DLD1 (cell line): ENCODE measurements around the gene PDE1C.
"Not testable (repeated sequence)": the region's sequence is repeated elsewhere in the genome, so short reads cannot be mapped to it uniquely, and the experiment has no call there.

ENCODE experiments used
- in situ Hi-C: cut with HindIII; loops from 2 replicates; pipeline ENCODE4 v1.10.0; 2017; ENCODE audit warnings: low sequenced_read_pairs

The PDE1C gene

DNA sequence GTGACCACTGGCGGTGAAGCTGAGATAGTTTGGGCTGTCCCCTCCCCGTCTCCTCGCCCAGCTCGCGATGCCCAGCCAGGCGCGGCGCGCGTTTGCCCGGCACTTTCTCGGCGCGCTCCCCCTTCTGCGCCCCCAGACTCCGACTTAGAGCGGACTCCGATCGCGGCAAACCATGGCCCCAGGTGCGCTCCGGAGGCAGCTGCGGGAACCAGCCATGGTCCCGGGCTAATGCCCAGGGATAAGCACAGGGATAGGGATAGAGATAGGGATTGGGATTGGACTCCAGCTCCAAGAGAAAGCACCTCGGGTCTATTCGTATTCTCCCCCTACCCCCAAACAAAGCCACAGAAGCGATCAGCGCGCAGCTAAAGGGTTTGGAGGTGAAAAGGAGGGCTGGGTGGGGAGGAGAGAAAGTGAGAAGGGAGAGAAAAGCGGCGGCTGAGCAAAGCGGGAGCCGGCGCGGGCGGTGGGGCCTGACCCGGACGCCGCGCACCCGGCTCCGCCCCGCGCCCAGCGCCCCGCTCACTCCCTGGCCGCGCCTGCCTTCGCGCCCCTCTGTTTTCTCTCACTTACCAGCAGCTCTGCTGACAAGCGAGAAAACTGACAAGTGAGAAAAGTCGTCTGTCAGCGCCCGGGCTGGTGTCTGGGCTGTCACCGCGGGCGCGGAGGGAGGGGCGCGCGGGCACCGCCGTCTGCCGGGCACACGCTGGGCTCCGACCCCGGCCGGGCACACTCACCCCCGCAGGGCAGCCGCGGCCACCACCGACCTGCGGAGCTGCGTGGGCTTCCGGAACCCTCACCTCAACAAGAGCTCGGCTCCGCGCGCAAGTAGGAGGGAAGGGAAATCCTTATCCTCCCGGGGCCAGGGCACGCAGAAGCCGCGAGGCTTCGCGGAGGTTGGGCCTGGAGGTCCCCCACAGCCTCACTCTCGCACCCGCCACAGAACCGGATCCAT, at the start of gene PDE1C:
TSS of gene PDE1C (minus strand) at position 2 of the 955 bp plus-strand sequence.
- in situ Hi-C loops: no loop called here

DNA sequence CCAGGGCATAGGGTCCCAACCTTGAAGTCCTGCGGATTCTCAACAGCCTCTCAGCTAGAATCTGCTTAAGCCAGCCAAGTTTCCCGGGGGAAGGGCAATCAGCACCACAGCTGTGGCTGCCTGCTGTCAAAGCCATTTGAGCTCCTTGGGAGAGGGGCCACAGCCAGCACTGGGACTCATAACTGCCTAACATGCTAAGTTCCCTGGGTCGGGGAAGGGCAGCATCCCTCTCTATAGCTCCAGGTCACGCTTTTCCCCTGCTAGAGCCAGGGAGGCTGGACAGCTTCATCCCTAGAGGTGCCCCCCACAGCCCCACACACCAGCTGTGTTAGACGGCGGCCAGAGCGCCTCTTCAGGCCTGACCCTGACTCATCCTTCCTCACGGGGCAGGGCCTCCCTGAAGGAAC, 49.6 kb upstream of the PDE1C start:
- in situ Hi-C loops: no loop called here

DNA sequence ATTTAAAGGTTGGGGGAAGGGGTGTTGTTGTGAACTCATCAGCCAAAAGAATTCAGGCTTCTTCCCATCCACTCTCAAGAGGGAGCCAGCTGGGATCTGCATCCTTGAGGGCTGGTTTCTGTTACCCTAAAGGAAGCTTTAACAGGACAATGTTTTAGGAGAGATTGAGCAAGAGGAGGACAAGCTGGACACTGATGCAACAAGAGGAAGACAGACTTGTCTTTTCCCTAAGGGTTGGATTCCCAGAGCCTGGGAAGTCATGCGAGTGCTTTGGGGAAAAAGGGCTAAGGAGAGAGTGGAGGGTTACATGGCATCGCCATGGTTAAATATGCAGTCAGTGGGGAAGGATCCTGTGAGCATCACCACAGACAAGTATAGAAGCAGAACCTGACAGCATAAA, 47.6 kb upstream of the PDE1C start:
- in situ Hi-C loops: no loop called here

DNA sequence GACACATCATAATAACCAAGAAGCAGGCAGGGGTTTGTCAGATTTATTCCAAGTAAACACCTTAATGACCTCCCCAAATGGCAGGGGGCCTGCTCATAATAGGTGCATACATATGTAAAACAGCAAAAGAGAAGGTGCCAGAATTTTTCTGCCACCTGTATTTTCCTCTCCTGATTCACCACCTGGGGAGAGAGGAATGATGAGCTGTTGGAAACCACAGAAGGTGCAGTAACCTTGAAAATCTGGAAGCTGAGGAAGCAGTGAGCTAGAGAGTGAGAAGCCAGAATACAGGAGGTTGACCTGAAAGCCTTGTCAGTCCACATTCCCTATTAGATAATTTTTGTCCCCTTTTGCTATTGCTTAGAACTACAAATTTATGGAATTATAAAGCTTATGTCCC, 46.2 kb upstream of the PDE1C start:
- in situ Hi-C loops: no loop called here

DNA sequence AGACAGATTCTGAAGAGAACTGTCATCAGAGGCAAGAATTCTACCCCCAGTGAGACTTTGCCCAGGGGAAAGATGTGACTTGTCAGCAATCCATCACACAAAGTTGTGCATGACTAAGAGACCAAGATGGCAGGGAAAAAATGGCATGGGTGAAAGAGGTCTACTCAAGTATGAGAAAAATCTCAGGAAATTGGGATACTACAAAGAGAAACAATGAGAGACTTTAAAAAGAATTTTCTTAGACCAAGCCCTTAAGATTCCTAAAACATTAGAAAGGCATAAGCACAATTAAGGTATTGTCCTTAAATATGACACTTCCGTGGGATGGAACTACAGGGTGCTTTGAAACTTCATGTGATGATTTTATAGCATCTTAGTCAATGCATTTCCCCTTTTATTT, 45.6 kb upstream of the PDE1C start:
- in situ Hi-C loops: no loop called here

DNA sequence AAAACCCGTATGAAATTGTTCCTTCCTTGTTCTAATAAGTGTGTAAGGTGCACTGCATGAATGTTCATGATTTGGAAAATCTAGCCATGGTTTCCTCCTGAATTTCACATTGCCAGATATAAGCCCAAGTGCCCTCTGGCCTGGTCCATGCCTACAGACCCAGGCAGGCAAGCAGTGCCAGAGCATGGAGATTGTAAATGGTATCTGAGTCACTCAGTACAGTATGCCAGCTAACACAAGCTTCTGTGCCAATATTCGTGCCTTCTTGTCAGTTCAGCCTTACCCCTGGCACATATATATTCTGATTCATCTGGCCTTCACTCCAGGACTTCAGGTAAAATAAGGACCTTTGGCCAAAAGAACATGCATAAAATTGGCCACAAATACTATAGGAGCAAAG, 38.4 kb upstream of the PDE1C start:
- in situ Hi-C loops: no loop called here

DNA sequence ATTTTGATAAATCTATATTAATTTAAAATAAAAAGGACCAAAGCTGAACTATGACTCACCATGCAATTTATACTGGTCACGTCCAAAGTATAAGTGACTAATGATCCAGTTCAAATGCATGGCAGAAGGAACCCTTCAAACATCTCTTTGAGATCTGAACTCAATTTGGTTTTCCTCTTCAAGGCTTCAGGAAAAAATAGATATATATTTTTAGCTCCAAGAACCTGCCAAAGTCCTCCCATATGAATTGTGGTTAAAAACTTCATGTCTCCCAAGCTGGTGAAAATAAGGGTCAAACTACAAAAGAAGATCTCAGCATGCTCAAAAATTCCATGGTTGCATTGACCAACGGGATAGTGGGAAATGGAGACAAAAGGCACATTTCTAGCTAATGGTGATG, 34.6 kb upstream of the PDE1C start:
- in situ Hi-C loops: no loop called here

DNA sequence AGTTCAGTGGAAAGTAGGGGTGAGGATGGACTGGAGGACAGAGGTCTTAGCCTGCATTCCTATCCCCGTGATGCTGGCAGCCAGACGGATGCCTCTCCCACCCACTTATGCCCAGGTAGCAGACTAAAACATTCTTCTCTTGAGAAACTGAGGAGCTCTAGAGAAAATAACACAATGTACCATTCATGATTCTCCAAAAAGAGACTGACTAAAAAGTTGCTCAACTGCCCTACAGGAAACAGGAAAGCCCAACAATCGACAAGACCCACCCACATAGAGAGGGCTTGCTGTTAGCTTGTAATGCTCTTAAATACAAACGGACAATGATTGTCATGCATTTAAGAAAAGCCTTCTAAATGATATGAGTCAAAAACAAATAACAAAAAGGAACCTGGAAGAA, 33.2 kb upstream of the PDE1C start:
- in situ Hi-C loops: no loop called here

DNA sequence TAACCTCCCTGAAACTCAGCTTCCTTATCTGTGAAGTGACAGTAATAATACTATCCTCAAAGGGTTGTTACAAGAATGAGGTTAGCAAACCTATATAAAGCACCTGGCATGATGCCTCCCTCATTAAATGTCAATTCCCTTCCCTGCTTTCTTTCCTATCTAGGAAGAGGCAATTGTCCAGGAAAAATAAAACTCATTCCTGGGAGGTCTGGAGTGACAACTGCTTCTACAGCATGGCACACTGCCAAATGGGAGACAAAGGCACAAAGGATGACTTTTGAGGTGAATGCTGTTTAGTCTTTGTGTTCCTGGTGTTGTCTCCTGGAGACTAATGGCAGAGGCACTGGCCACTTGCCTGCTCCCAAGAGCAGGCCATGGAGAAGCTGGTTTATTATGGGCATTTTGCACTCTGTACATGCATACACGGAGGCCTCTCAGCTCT, 32.2 kb upstream of the PDE1C start:
- in situ Hi-C loops: no loop called here

DNA sequence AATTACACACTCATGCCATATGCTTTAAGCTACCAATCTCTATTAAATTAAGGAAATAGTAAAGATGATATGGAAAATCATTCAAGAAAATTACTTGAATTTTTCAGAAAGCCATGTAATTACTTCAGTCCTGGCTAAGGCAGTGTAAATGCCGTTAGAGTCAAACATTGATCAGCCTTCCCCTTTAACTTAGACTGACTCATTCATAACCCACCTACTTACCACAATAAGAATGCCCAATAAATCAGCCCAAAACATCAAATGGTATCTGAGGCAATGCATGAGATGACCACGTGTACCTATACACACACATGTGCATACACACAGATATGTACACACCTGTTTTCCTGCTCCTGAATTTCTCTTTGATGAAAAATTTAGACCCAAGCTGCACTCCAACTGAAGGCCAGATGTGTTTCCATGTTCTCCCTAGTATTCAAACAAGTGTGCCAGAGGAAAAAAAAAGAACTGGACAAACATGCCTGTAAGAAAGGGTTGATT, 30.2 kb upstream of the PDE1C start:
- in situ Hi-C loops: no loop called here

DNA sequence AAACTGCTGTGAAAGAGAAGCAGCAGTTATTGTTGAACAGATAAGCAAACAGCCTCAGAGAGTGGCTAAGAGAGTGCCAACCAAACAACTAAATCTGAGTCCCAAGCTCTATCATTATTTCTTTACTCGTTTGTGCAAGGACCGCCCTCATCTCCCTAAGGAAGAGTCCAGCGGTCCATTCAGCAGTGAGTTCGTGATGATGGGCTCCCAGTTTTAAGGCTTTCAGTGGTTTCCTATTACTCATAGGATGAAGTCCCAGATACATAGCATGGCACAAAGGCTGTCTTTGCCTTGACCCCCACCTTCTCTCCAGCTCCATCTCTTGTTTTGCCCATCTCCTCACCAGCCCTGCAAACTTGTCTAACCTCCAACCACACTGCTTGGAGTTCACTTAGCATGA, 24.3 kb upstream of the PDE1C start:
- in situ Hi-C loops: no loop called here

DNA sequence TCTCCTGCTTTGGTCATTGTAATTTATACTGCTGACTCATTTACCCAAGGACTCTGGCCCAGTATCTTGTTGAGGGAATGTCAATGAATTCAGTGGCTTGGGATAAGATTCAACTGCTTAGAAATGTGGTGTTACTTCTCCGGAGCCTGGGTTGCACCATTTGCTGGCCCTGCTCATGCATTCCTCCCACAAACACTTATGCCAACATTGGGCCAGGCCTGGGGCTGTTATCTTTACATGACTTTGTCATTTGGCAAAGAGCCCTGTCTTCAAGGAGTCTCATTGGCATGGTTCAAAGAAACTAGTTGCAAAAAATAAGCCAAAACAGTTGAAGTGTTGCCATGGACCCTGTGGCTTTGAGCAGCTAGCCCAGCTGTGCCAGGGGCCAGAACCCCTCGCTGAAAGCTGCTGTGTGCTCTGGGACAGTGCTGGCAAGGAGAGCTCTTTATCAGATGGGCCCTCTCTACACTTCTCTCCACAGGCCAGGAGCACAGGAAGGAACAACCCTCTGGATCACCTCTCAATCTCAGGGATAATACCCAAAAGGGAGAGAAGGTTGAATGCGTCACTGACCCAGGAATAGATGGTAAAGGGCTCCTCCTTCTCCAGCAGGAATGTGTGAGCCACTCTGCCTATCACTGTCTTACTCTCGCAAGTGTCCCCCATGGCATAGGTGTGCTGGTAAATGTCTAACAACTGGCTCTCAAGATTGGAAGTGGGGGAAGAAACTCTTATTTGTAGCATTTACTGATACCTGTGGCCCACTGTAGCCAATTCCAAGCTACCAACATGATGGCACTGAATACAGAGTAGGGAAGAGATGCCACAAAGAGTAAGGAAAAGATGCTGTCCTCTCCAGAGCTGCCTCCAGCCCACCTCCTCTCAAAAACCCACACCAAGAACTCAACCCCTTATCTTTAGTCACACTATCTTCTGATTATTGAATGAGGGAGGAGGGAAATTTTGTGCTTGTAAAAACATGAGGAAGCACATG, 23.5 kb upstream of the PDE1C start:
- in situ Hi-C loops: no loop called here

DNA sequence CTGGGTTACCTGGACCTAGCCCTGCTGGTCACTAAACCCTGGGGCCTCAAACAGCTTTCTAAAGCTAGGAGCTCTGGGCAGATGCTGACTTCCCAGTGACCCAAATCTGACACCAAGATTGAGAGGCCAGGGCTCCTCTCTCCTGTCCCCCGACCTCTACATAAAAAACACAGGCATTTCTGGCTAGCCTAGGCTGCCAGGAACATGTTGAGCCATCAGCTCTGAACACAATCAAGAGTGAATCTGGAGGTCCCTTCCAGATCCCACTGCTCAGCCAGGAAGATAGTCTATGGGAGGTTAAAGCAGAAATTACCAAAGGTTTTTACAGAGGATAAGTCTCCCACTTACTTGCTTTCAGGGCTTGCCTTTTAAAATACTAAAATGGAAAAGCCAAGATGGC, 22.1 kb upstream of the PDE1C start:
- in situ Hi-C loops: no loop called here

DNA sequence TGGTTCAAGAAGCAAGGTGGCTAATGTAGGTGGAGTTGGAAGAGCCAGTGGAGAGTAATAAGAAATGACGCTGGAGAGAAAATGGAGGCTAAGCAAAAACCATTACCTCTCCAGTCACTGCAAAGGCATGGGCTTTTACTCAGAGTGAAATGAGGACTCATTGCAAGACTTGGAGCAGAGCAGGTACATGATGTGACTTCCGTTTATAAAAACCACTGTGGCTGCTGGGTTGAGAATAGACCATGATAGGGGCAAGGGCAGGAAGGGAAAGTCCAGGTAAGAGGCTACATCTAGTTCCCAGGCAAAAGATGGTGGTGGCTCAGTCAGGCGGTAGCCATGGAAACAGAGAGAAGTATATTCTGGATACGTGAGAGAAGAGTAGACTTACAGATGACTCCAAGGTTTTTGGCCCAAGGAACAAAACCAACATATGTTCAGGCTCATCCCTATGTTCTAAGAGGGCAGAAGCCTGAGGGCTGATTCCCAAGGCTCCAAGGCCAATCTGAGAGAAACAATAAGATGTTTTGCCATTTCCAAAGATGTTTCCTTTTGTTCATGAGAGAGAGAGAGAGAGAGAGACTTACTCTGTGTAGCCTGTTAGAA, 21.5 kb upstream of the PDE1C start:
- in situ Hi-C loops: no loop called here

DNA sequence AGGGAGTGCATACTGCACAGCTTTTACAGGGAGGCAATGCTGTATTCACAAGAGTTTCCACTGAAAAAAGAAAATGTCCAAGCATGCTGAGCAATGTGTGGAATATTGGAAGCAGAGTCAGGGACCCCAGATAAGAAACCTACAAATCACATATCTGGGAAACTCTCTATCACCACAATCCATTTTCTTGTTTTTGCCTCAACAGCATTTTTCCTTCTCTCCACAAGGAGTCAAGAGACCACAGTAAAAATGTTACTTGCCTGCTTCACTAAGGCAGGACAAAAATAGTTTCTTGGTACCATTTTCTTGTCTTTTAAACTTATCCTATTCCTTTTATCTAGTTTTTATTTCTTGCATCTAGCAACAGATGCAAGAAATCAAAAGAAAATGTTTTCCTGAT, 19.5 kb upstream of the PDE1C start:
- in situ Hi-C loops: no loop called here

DNA sequence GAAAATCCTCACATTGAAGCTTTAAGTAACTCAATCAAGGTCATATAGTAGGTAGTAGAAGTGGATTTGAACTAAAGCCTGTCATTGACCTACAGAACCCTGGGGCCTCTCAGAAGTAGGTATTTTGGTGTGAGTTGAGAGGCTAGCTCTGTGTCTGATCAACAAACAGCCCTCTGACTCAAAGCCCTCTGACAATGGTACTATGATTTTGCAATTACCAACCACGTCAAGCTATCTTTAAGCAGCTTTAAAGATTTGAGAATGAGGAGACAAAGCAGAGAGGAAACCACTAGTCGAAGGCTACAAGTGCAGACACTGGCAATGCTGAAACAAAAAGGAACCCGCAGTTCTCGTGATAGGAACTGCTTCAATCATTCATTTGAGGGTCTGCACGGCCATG, 19.0 kb upstream of the PDE1C start:
- in situ Hi-C loops: no loop called here

DNA sequence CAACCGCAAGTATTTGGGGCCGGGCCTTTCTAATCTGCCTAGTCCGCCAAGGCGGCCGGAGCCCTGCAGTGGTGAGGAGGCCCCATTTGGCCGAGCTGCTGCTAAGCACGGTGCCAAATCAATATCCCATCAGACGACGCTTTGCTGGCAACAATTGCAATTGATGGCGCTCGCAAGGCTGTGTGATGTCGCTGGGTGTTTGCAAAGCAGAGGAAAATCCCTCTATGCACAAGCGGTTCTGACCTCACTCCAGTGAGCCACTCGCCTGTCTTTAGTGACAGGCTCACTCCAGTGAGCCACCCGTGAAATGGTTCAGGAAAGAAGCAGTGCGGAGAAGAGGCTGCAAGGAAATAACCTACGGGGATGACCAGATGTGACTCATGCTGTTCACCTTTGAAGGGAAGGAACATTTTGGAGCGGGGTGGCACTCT, 18.3 kb upstream of the PDE1C start:
- in situ Hi-C loops: no loop called here

DNA sequence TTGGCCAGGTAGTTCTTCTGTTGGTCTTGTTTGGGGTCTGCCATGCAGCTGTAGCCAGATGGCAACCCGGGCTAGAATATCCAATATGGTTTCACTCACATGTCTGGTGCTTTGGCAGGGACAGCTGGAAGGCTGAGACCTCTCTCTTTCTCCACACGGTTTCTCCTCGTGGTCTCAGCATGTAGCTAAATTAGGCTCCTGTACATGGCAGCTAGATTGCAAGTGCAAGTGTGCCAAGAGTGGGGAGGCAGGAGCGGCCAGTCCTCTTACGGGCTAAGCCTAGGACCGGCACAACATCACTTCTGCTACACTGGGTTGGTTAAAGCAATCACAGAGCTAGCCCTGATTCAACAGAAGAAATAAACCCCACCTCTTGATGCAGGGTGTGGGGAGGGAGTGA, 9.3 kb upstream of the PDE1C start:
- in situ Hi-C loops: no loop called here

DNA sequence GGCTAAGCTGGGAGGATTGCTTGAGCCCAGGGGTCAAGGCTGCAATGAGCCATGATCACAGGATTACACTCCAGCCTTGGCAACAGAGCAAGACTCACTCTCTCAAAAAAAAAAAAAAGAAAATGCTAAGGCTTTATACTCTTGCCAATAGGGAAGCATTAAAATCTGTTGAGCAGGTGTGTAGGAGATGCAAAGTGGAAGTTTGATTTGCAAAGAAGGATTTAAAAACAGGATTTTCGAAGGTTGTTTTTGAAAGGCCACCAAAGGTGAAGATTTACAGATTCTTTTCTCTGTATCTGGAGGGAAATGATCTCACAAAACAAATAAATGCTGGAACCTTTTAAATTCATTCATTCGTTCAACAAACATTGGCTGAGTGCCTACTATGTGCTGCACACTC, 8.6 kb upstream of the PDE1C start:
- in situ Hi-C loops: no loop called here

DNA sequence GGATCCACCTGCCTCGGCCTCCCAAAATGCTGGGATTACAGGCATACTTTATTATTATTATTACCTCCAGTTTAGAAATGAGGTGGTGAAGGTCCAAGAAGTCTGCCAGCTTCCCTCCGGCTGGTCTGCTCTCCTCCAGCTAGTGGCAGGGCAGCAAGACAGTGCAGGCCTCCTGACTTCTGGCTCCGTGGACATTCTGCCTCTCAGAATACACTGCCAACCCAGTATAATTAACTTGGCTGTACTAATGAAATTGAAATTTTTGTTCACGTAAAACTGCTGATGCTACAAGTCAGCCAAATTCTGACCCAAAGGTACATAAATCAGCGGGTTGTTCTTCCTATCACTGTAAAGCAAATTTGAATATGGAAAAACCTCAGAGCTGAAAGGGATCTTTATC, 7.6 kb upstream of the PDE1C start:
- in situ Hi-C loops: no loop called here

DNA sequence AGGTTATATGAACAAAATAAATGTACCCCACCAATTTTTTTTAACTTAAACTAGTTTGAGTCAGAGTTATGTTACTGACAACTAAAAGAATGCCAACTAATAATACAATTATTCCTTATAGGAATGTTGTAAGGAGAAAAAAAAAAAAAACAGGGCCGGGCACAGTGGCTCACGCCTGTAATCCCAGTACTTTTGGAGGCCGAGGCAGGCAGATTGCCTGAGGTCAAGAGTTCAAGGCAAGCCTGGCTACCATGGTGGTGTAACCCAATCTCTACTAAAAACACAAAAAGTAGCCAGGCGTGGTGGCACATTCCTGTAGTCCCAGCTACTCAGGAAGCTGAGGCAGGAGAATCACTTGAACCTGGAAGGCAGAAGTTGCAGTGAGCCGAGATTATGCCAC, 6.6 kb upstream of the PDE1C start:
- in situ Hi-C loops: not testable (repeated sequence)
